HL-60/S4 treated with retinoic acid at 250 ng/mL for 4 days and 3 days (cell line): ENCODE results near the gene ZNF507.

Source experiments
- in situ Hi-C: fragments of 300-500 bp; cut with MboI; formaldehyde crosslinking; loops from 2 replicates; pipeline ENCODE4 v1.7.0; 2022; ENCODE audit warnings: low sequenced_read_pairs

Gene ZNF507

GRCh38 chr19:32345261-32346207, at the start of gene ZNF507:
Gene ZNF507 (plus strand): TSS chr19:32345610. CDS start chr19:32352831, 7,221 bp downstream.
- in situ Hi-C loops: no loop called here

DNA sequence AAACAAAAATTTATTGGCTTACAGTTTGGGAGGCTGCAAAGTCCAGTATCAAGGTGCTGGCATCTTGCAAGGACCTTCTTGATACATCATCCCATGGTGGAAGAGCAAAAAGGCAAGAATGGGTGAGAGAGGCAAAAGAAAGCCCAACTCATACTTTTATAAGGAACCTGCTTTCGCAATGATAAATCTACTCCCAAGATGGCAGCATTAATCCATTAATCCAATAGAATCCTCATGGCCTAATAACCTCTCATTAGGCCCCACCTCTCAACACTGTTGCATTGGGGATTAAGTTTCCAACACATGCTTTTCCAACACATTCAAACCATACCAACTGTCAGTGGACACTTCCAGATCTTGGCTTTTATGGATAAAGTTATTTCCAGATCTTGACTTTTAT, 48.7 kb upstream of the ZNF507 start:
- in situ Hi-C loops: no loop called here

DNA sequence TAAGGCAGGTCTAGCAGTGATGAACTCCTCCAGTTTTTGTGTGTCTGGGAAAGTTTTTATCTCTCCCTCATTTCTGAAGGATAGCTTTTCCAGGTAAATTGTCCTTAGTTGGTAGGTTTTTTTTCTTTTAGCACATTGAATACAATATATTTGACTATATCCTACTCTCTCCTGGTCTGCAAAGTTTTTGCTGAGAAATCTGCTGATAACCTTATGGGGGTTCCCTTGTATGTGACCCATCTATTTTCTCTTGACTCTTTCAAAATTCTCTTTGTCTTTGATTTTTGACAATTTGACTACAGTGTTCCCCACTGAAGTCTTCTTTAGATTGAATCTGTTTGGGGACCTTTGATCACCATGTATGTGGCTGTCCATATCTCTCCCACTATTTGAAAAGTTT, 42.6 kb upstream of the ZNF507 start:
- in situ Hi-C loops: no loop called here

GRCh38 chr19:32303193-32303592, 42.2 kb upstream of the ZNF507 start:
- in situ Hi-C loops: no loop called here

GRCh38 chr19:32307591-32307990, 37.8 kb upstream of the ZNF507 start:
- in situ Hi-C loops: no loop called here

GRCh38 chr19:32308431-32309077, 36.9 kb upstream of the ZNF507 start:
- in situ Hi-C loops: no loop called here

DNA sequence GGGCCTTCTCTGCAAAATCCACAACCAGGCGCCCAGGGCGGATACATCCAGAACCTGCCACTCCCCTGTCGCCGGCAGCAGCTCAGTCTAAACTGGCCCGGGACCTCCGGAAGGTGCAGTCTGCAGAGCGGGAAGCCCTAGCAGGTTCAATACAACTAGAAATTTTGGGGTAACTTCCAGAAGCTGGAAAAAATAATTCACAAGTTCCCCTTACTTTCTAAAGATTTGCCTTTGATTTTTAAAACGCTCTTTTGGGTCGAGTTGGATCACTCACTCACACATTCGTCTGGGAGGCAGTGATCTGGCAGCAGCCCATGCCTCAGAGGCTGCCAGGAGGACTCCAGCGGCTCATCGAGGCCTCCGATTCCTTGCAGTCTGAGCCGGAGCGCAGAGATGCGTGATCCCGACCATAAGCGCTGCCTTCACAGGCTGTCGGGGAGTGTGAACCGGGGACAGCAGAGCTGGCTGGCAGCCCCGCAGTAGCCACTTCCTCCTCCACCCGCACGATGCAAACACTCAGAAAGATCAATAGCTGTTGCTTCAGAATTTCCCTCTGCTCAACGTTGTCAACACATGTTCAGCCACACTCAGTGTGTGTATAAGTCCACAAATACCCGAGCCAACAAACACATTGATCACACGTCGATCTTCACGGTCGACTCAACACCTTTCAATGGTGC, 35.6 kb upstream of the ZNF507 start:
- in situ Hi-C loops: no loop called here

DNA sequence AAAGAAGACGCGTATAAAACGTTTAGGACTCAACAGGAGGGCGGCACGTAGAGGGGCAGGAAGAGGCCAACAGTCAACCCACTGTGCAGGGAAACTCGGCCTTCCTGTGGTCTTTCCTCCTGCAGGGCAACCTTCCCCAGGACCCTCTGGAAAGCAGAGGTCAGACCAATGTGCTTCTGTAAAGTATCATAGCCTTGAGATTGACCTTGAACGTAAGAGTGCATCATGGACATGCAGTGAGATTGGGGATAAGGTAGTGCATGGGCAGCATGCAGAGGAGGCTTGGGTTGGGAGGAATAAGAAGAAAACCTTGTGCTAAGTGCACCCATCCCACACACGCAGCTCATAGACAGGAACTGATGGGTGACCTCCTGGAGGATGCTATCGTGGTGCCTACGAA, 34.0 kb upstream of the ZNF507 start:
- in situ Hi-C loops: no loop called here

DNA sequence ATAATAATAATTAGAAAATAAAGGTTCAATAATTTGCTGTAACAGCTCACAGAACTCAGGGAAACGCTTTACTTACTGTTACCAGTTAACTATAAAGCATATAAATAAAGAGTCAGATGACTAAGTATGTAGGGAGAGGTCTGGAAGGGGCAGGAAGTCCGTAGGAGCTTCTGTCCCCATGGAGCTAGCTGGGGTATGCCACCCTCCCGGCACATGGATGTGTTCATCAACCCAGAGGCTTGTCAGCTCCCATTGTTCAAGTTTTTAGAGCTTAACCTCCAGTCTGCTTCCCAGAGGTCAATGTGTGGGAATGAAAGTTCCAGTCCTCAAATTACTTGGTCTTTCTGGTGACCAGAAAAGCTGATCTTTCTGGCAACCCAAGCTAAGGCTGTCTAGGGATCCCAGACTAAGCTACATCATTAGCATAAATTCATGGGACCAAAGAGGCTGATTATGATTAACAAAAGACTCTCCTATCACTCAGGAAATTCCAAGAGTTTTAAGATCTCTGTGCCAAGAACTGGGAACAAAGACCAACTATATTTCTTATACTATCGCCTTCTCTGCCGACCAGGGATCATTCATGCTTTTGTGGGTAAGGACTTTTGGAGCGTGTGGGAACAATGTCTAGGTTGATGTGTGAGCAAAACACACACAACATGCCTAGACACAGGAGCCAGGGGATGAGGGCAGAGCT, 31.7 kb upstream of the ZNF507 start:
- in situ Hi-C loops: no loop called here

GRCh38 chr19:32316034-32316433, 29.4 kb upstream of the ZNF507 start:
- in situ Hi-C loops: no loop called here

- in situ Hi-C loops: no loop called here
These were observed 28.3 kb upstream of the ZNF507 start for GRCh38 chr19:32317086-32317485.

- in situ Hi-C loops: no loop called here
These were observed 26.4 kb upstream of the ZNF507 start for GRCh38 chr19:32318884-32319520.

GRCh38 chr19:32322541-32322940, 22.9 kb upstream of the ZNF507 start:
- in situ Hi-C loops: no loop called here

DNA sequence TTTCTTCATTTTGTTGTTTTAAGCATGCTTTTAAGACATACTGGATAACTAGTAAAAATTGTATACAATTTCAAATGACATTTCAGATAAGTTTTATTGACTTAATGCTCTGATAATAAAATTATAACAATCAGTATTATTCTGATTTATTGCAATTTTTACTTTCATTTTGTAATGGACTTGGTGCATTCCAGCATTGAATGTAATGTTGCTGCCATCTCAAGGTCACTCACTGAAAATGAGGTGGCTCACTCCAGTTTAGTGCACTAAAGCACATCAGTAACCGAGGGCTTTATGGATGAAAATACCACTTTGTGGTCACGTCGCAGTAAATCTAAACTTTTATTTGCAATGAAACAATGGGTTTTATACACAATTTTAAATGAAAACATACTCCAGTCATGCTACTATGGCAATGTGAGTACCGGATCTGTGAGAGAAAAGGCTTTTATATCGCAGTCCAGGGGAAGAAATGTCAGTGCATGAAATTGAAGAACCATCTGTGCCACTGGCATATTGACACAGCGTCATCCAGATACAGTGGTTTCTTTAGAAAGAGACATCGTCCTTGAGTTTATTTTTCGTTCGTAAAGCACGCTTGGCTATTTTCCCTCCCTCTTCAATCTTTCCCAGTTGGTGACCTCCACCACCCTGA, 20.7 kb upstream of the ZNF507 start:
- in situ Hi-C loops: no loop called here

- in situ Hi-C loops: no loop called here
These were observed 15.1 kb upstream of the ZNF507 start for GRCh38 chr19:32330213-32330857.

- in situ Hi-C loops: no loop called here
These were observed 12.2 kb upstream of the ZNF507 start for GRCh38 chr19:32333227-32333626.

- in situ Hi-C loops: no loop called here
These were observed 8.9 kb upstream of the ZNF507 start for GRCh38 chr19:32336259-32337083.

DNA sequence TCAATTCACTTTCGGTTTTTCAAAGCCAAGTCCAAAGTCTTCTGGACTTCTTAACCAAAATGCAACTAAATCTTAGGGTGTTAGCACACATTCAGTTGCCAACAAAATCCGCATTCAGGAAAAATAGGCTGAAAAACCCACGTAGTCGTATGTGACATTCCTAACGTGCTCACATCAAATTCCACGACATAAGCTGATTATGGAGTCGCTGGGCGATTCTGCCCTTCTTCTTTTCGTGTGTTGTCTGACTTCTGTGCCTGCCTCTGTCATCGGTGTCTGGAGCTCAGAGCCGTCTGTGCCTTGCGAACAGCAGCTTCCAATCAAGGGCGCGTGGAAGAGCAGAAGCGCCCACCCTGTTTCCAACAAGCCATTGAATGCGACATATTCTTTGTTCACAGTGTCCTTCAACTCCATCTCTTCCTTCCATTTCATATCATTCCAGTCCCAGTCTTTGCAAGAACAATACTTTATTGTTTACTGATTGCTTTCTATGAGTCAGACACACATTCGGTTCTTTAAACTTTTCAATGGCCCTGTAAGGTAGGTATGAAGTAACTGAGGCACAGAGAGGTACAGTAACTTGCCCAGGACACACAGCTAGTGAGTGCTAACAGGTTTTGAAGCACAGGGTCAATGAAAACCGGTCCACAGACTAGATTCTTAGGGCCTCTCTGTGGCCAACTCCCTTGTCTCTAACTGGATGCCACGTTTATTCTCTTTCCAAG, 8.2 kb upstream of the ZNF507 start:
- in situ Hi-C loops: no loop called here
